Progenitor cell of endocrine pancreas (in vitro differentiated cells): ENCODE data around the gene PTPRD. TPM values are rescaled to one million over a fixed set of nuclear protein-coding genes. Genes with fewer than 3 reads are reported as not detected.

ENCODE experiments used
- DNase-seq: peaks from one replicate; pipeline ENCODE4 v3.0.0; 2021; ENCODE audit warnings: low spot score; ENCODE audit not compliant: unreplicated experiment
- H3K27ac Mint-ChIP-seq: 2 replicates; pipeline ENCODE4 v1.8.0; 2021; ENCODE audit warnings: mild to moderate bottlenecking, moderate library complexity, mixed read lengths
- H3K27me3 Mint-ChIP-seq: 2 replicates; pipeline ENCODE4 v1.8.0; 2021; ENCODE audit warnings: mixed read lengths
- H3K36me3 Mint-ChIP-seq: 2 replicates; pipeline ENCODE4 v1.8.0; 2022; ENCODE audit warnings: mixed read lengths; ENCODE audit not compliant: insufficient read depth
- H3K4me1 Mint-ChIP-seq: 2 replicates; pipeline ENCODE4 v1.8.0; 2021; ENCODE audit warnings: low read depth, mixed read lengths
- H3K4me3 Mint-ChIP-seq: 2 replicates; pipeline ENCODE4 v1.8.0; 2021; ENCODE audit warnings: low read depth, mild to moderate bottlenecking, moderate library complexity, mixed read lengths
- H3K9me3 Mint-ChIP-seq: 2 replicates; pipeline ENCODE4 v1.8.0; 2021; ENCODE audit warnings: low read depth, mixed read lengths
- total RNA-seq: library from RNA; stranded (reverse); gene quantifications from 2 replicates; pipeline ENCODE4 v1.2.1, GENCODE V29; 2021
- TF ChIP-seq, protein P1 (sequence below): fragments of 200-600 bp; sonication (generic); IDR thresholded peaks from one replicate; pipeline ENCODE4 v1.5.0; 2021; ENCODE audit warnings: antibody characterized with exemption, mild to moderate bottlenecking; ENCODE audit not compliant: unreplicated experiment

PTPRD gene
- total RNA-seq, 1 donor from 2014 or later = 124 TPM

DNA sequence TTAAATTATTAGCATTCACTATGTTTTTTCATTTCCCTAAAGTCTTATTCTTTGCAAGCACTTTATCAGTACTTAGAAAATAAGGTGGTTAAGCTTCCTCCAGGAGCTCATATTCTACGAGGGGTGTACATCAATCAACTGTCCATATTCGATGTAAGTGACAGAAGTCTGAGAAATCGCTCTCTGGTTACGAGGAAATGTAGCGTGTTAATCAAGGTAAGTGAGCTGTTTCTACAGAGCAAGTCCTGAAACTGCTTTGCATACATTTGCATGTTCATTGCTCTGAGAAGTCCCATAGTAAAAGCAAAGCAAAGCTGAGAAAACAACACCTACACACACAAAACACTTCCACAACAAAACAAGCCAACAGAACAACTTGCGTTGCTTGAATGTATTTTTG lies 1919.3 kb downstream of the PTPRD start:
- H3K4me1 Mint-ChIP-seq = peaks cover 2% of the 10 kb centered on the region

DNA sequence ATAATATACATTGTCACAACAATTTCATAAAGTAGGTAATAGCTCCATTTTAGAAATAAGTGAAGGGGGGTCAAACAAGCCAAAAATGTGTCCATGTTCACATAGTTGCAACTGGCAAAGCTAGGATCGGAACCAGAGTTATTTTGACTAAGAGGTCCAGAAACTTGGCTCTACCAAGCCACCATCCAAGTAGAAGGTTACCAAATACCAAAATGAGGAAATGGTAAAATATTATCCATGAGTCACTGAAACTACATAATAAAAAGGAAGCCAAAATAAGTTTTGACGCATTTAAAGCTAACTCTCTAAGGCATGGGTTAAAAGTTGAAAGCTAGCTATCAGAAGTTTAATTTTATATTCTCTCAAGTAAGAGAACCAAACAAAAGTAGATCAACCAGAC lies 1926.3 kb downstream of the PTPRD start:
- no peak for DNase-seq
- no peaks in the 10 kb centered on the region for H3K4me1 Mint-ChIP-seq
- H3K9me3 Mint-ChIP-seq = peaks cover 3% of the 10 kb centered on the region
- no peak overlapping the region for H3K27ac Mint-ChIP-seq
- TF ChIP-seq, protein P1, sequence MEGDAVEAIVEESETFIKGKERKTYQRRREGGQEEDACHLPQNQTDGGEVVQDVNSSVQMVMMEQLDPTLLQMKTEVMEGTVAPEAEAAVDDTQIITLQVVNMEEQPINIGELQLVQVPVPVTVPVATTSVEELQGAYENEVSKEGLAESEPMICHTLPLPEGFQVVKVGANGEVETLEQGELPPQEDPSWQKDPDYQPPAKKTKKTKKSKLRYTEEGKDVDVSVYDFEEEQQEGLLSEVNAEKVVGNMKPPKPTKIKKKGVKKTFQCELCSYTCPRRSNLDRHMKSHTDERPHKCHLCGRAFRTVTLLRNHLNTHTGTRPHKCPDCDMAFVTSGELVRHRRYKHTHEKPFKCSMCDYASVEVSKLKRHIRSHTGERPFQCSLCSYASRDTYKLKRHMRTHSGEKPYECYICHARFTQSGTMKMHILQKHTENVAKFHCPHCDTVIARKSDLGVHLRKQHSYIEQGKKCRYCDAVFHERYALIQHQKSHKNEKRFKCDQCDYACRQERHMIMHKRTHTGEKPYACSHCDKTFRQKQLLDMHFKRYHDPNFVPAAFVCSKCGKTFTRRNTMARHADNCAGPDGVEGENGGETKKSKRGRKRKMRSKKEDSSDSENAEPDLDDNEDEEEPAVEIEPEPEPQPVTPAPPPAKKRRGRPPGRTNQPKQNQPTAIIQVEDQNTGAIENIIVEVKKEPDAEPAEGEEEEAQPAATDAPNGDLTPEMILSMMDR = no peak
- H3K27me3 Mint-ChIP-seq = no peaks in the 10 kb centered on the region
- peaks cover 2% of the 10 kb centered on the region for H3K36me3 Mint-ChIP-seq
- H3K4me3 Mint-ChIP-seq = no peak overlapping the region

More for the DNA sequence above, 1919.3 kb downstream of the PTPRD start:
- Mint-ChIP-seq H3K36me3 (peaks cover 2% of the 10 kb centered on the region), H3K9me3 (peaks cover 3% of the 10 kb centered on the region), H3K27ac (no peak overlapping the region), H3K27me3 (no peaks in the 10 kb centered on the region), H3K4me3 (no peak overlapping the region)
- TF ChIP-seq, protein P1 = no peak
- no peak for DNase-seq

DNA sequence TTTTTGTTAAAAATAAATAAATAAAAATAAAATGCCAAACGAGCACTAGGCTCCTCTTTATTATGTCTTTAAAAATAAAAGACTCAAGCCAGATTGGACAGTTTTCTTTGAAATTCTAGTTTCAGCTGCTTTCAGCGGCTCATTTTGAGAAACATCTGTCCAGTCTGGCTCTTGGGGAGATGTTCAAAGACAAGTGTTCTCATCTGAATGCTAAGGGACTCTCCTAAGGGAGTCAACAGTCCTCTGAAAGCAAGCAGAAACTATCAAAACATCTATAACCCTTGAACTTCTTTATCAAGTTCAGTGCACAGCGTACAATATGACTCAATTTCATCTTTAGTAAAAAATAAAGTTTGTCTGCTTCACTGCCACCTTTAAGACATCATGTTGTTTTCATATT lies 1927.0 kb downstream of the PTPRD start:
- Mint-ChIP-seq H3K27me3 (no peaks in the 10 kb centered on the region), H3K4me3 (no peak overlapping the region), H3K27ac (no peak overlapping the region), H3K9me3 (peaks cover 3% of the 10 kb centered on the region), H3K4me1 (no peaks in the 10 kb centered on the region), H3K36me3 (peaks cover 2% of the 10 kb centered on the region)
- DNase-seq = no peak
- TF ChIP-seq, protein P1 = no peak

DNA sequence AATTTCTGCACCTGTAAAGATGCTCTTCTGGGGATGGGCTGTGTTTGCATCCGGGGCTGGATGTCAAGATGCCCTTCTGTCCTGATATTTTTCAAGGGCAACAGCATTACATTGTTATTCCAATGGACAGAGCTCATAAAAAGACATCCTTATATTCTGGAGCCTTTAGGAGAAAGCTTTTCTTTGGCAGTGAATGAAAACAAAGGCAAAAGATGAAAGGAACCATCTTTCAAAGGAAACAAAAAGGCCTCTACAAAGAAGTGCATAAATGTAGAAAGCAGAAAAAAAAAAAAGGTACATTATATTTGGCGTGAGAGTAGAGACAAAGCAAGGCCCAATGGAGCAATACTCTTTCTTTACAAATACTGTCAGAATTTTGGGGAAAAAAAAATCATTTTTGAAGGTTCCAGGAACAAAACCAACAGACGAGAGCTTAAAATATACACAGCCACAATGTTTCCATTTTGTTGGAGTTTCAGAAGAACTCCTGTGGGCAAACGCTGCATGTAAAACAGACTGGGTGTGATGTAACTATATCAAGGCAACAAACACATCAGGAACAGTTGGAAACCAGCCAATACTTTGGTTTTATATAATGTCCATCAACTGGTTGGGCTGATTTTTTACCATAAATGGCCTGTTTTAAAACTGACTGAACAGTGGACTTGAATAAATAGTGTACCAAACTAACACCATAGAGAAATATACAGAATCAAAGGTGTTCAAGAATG lies 1927.7 kb downstream of the PTPRD start:
- peaks cover 2% of the 10 kb centered on the region for H3K36me3 Mint-ChIP-seq
- H3K27me3 Mint-ChIP-seq = no peaks in the 10 kb centered on the region
- H3K27ac Mint-ChIP-seq = no peak overlapping the region
- no peaks in the 10 kb centered on the region for H3K4me1 Mint-ChIP-seq
- TF ChIP-seq, protein P1 = no peak
- no peak for DNase-seq
- no peak overlapping the region for H3K4me3 Mint-ChIP-seq
- H3K9me3 Mint-ChIP-seq = peaks cover 3% of the 10 kb centered on the region

DNA sequence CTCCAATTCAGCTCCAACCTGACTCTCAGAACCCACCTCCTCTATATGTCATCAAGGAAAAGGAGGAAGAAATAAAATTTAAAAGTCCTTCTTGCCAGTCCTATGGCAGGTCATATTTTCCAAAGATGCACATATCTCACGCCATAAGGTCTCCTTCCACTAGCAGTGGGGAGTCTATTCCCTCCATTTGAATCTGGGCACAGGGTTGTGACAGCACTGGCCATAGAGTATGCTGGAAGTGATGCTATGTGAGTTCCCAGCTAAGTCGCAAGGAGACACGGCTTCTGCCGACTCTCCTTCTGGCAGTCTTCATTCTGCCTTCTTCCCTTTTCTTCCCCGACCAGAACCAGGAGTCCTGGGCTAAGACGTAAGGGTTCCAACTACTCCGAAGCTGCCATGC lies 1929.3 kb downstream of the PTPRD start:
- DNase-seq = no peak
- Mint-ChIP-seq H3K4me1 (peaks cover 2% of the 10 kb centered on the region), H3K9me3 (no peaks in the 10 kb centered on the region), H3K36me3 (no peaks in the 10 kb centered on the region), H3K27me3 (no peaks in the 10 kb centered on the region), H3K27ac (peak overlapping the region; percentile 84), H3K4me3 (no peak overlapping the region)
- TF ChIP-seq, protein P1 = no peak
